Pancreas (tissue), 10 donors: ENCODE data around the gene AGPS. TPM values are rescaled to one million over a fixed set of nuclear protein-coding genes. Genes with fewer than 3 reads are reported as not detected.
"Not testable (repeated sequence)": the region's sequence is repeated elsewhere in the genome, so short reads cannot be mapped to it uniquely, and the experiment has no call there.

Experiments
- ATAC-seq, 4 donors: fragments of 200-7000 bp; cut with Tn5 transposase; one replicate each; pipeline versions ENCODE4 v1.8.0 to v1.9.1; 2020; ENCODE audit warnings: mild to moderate bottlenecking in 4 of 4, moderate library complexity in 4 of 4
- DNase-seq, 6 donors: peaks; one replicate each; pipeline ENCODE4 v3.0.0-alpha.2; 2020
- FAIRE-seq: peaks from 2 replicates; lab custom pipeline; 2012; peaks lifted over from hg19 to GRCh38; lab: Jason Lieb, UNC
- H3K27ac ChIP-seq, 4 donors: fragments of 200-600 bp; sonication (generic); 1 replicate in 3 of 4; 2 replicates in 1 of 4; pipeline versions ENCODE4 v1.5.0 to v1.8.0; 2020
- H3K27me3 ChIP-seq, 4 donors: fragments of 200-600 bp; one replicate each; pipeline ENCODE4 v1.8.0; 2021
- H3K36me3 ChIP-seq, 3 donors: fragments of 200-600 bp; sonication (generic) in 1 of 3; one replicate each; pipeline versions ENCODE4 v1.5.0 to v1.8.0; 2020 to 2021
- H3K4me1 ChIP-seq, 3 donors: fragments of 200-600 bp; one replicate each; pipeline ENCODE4 v1.8.0; 2021
- H3K4me3 ChIP-seq, 4 donors: fragments of 200-600 bp; sonication (generic) in 2 of 4; one replicate each; pipeline versions ENCODE4 v1.5.0 to v1.8.0; 2020 to 2021
- H3K9me3 ChIP-seq, 4 donors: fragments of 200-600 bp; one replicate each; pipeline ENCODE4 v1.8.0; 2021
- CTCF ChIP-seq, 4 donors: fragments of 200-600 bp; sonication (generic) in 3 of 4; IDR thresholded peaks; one replicate each; pipeline versions ENCODE4 v1.5.0 to v1.8.0; 2021; ENCODE audit warnings: antibody characterized with exemption in 4 of 4
- WGBS, 2 donors: extraction: QIAGEN DNeasy Blood & Tissue Kit; methylation state at CpG; one replicate each; pipeline ENCODE4 v1.1.7; 2013; 5-methylcytosine and 5-hydroxymethylcytosine counted together
- intact Hi-C, 3 donors: fragments of 100-400 bp; cut with DNase I; formaldehyde crosslinking; loops; one replicate each; pipeline versions ENCODE4 v1.11.1 to v1.14.2; 2022
- polyA plus RNA-seq, 2 donors: library from polyadenylated mRNA; stranded (reverse); fragments of 200-250 nt; gene quantifications; one replicate each; pipeline ENCODE4 v1.2.3, GENCODE V29; 2013
- total RNA-seq, 6 donors: library from RNA; stranded (reverse); fragmentation: NEBNext Ultra II Directional in 4 of 6; extraction: Animal tissue kit (Norgen Biotek cat#: 25700) in 4 of 6; gene quantifications; one replicate each; pipeline versions ENCODE4 v1.2.1 to v1.2.4, GENCODE V29; 2021 to 2023
- donor health status: healthy with polysubstance abuse.
- donor health status: DM: no; HTN: no; CAD: no; lungs with moderate emphysema.
- donor health status: DM: no; HTN: no; CAD: no.
- donor health status: control.
- donor health status: control.
- donor health status: Bipolar disorder and iron deficiency.
- donor health status: DM: yes; HTN: yes; CAD: no.
- donor health status: DM: no; HTN: no; CAD: no.
- donor health status: DM: no; HTN: no; CAD: no.
- donor health status: DM: yes; HTN: yes; CAD: no.

Gene AGPS
- total and polyA plus RNA-seq, 8 donors = 3.0 to 47.2 (median 23.2) TPM

GRCh38 chr2:177547772-177548171 is 155.2 kb downstream of the AGPS start:
- no peak overlapping the region for H3K4me3 ChIP-seq
- no peaks in the 10 kb centered on the region for H3K27me3 ChIP-seq
- FAIRE-seq = no peak
- intact Hi-C loops = no loop called here
- H3K4me1 ChIP-seq = peaks cover 4 to 6% (median 4%) of the 10 kb centered on the region in 3 donors
- no peaks in the 10 kb centered on the region for H3K9me3 ChIP-seq
- H3K27ac ChIP-seq = no peak overlapping the region
- no peaks in the 10 kb centered on the region for H3K36me3 ChIP-seq
- ATAC-seq = no peak
- WGBS, 2 donors = 59 to 63% methylated on average over 1 of the region's 1 CpG
- no peak for TF ChIP-seq CTCF (IDR thresholded peaks at IDR 0.05)
- DNase-seq = no peak

- no peaks in the 10 kb centered on the region for H3K9me3 ChIP-seq
- no peak for ATAC-seq
- no peak overlapping the region for H3K27ac ChIP-seq
- H3K27me3 ChIP-seq = no peaks in the 10 kb centered on the region
- DNase-seq = no peak
- no peak for TF ChIP-seq CTCF (IDR thresholded peaks at IDR 0.05)
- no peak for FAIRE-seq
- H3K36me3 ChIP-seq = no peaks in the 10 kb centered on the region
- H3K4me1 ChIP-seq = peaks cover 4 to 8% (median 4%) of the 10 kb centered on the region in 3 donors
- intact Hi-C loops = no loop called here
- no peak overlapping the region for H3K4me3 ChIP-seq
Measured at GRCh38 chr2:177548636-177549035, 156.1 kb downstream of the AGPS start.

GRCh38 chr2:177549171-177549570 is 156.6 kb downstream of the AGPS start:
- no peak for ATAC-seq
- Histone ChIP-seq H3K27ac (no peak overlapping the region), H3K4me1 (peaks cover 4 to 10% (median 4%) of the 10 kb centered on the region in 3 donors), H3K9me3 (no peaks in the 10 kb centered on the region), H3K27me3 (no peaks in the 10 kb centered on the region), H3K36me3 (no peaks in the 10 kb centered on the region), H3K4me3 (no peak overlapping the region)
- intact Hi-C loops = no loop called here
- DNase-seq = no peak
- FAIRE-seq = no peak
- TF ChIP-seq CTCF (IDR thresholded peaks at IDR 0.05) = no peak

GRCh38 chr2:177550264-177551200 is 158.0 kb downstream of the AGPS start:
- Histone ChIP-seq H3K9me3 (no peaks in the 10 kb centered on the region), H3K27me3 (no peaks in the 10 kb centered on the region), H3K4me3 (no peak overlapping the region), H3K4me1 (peaks cover 4 to 10% (median 4%) of the 10 kb centered on the region in 3 donors), H3K27ac (no peak overlapping the region), H3K36me3 (no peaks in the 10 kb centered on the region)
- WGBS, 2 donors = 63 to 66% methylated on average over 5 of the region's 5 CpGs
- ATAC-seq (no peak), FAIRE-seq (no peak), DNase-seq (no peak)
- intact Hi-C loops = no loop called here
- TF ChIP-seq CTCF (IDR thresholded peaks at IDR 0.05) = no peak

- WGBS, 2 donors = 87% methylated on average over 4 of the region's 4 CpGs
- intact Hi-C loops, H3K27ac ChIP-seq, FAIRE-seq, H3K9me3 ChIP-seq, ATAC-seq, H3K27me3 ChIP-seq, H3K36me3 ChIP-seq, DNase-seq, H3K4me3 ChIP-seq, H3K4me1 ChIP-seq: not testable (repeated sequence)
Measured at GRCh38 chr2:177551360-177551759, 158.8 kb downstream of the AGPS start.
